SU-DHL-6 (cell line): ENCODE data around the gene LRRN3.
"Not testable (repeated sequence)": the region's sequence is repeated elsewhere in the genome, so short reads cannot be mapped to it uniquely, and the experiment has no call there.

ENCODE experiments used
- H2AFZ ChIP-seq: fragments of 200-600 bp; sonication (generic); 2 replicates; pipeline ENCODE4 v1.6.1; 2014; ENCODE audit warnings: low read depth, mild to moderate bottlenecking, moderate library complexity, mixed read lengths, antibody characterized with exemption, low read length; ENCODE audit not compliant: severe bottlenecking
- H3F3A ChIP-seq: fragments of 200-600 bp; shearing (Covaris generic); 2 replicates; pipeline ENCODE4 v1.6.0; 2016; ENCODE audit warnings: antibody characterized with exemption, mild to moderate bottlenecking; ENCODE audit not compliant: insufficient read depth
- H3K27ac ChIP-seq: fragments of 200-600 bp; sonication (generic); 2 replicates; pipeline ENCODE4 v1.5.1; 2016; ENCODE audit warnings: low read depth, mild to moderate bottlenecking, low read length, moderate library complexity, mixed read lengths
- H3K27me3 ChIP-seq: fragments of 200-600 bp; sonication (generic), shearing (Covaris generic); 2 replicates; pipeline ENCODE4 v1.6.0; 2014; ENCODE audit warnings: mild to moderate bottlenecking, low read length
- H3K36me3 ChIP-seq: fragments of 200-600 bp; sonication (generic); 2 replicates; pipeline ENCODE4 v1.6.1; 2014; ENCODE audit warnings: mild to moderate bottlenecking, low read length, mixed read lengths
- H3K4me2 ChIP-seq: fragments of 300-600, 200-600 bp; shearing (Covaris generic), sonication (generic); 2 replicates; pipeline ENCODE4 v1.6.0; 2014; ENCODE audit warnings: low read length, low read depth, mild to moderate bottlenecking; ENCODE audit not compliant: poor library complexity, severe bottlenecking
- H3K4me3 ChIP-seq: fragments of 200-600 bp; sonication (generic); 2 replicates; pipeline ENCODE4 v1.5.1; 2014; ENCODE audit warnings: antibody characterized with exemption, low read length, mild to moderate bottlenecking, mixed read lengths; ENCODE audit not compliant: insufficient read depth, poor library complexity, severe bottlenecking
- H3K79me2 ChIP-seq: fragments of 200-600 bp; sonication (generic); 2 replicates; pipeline ENCODE4 v1.6.1; 2014; ENCODE audit warnings: mild to moderate bottlenecking, low read length, moderate library complexity; ENCODE audit not compliant: insufficient read depth
- H3K9ac ChIP-seq: fragments of 200-600 bp; sonication (generic); 2 replicates; pipeline ENCODE4 v1.7.0; 2014; ENCODE audit warnings: mild to moderate bottlenecking, low read length
- H3K9me2 ChIP-seq: fragments of 200-600 bp; sonication (generic); replicated peaks from 2 replicates; pipeline ENCODE4 v1.6.1; 2014; ENCODE audit warnings: low read length; ENCODE audit not compliant: insufficient read depth
- H3K9me3 ChIP-seq: fragments of 200-600 bp; sonication (generic); 2 replicates; pipeline ENCODE4 v1.6.1; 2014; ENCODE audit warnings: low read length, mixed read lengths; ENCODE audit not compliant: insufficient read depth
- H4K20me1 ChIP-seq: fragments of 200-600 bp; sonication (generic); 2 replicates; pipeline ENCODE4 v1.6.1; 2014; ENCODE audit warnings: low read depth, mild to moderate bottlenecking, antibody characterized with exemption, low read length, moderate library complexity, mixed read lengths
- EZH2phosphoT487 ChIP-seq: fragments of 200-600 bp; sonication (generic), shearing (Covaris generic); conservative IDR thresholded peaks from 2 replicates; pipeline ENCODE4 v1.6.1; 2018; ENCODE audit warnings: mild to moderate bottlenecking, antibody characterized with exemption, low read length, moderate library complexity, mixed read lengths
- TF ChIP-seq, protein P1 (sequence below): fragments of 200-600 bp; sonication (generic); IDR thresholded peaks from one replicate; pipeline ENCODE4 v1.5.1; 2017; ENCODE audit warnings: antibody characterized with exemption, mild to moderate bottlenecking, low read length, moderate library complexity; ENCODE audit not compliant: insufficient read depth, poor library complexity, severe bottlenecking

Gene LRRN3

DNA sequence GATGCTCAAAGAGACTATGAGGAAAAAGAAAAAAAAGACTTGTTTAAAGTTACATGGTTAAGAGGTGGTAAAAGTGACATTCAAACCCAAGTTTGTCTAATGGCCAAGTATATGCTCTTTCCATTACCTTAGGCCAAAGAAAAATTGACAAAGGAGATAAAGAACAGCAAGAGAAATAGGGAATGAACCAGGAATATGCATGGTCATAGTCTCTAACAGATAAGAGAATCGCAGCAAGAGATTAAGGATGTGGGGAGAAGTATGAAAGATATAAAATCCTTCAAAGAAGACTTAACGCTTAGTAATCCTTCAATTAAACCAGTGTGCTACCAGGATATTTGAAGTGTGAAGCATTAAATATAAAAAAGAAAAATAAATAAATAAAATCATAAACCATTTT is 23.2 kb upstream of the LRRN3 start:
- Histone ChIP-seq H3K79me2 (no peaks in the 10 kb centered on the region), H4K20me1 (no peaks in the 10 kb centered on the region)

DNA sequence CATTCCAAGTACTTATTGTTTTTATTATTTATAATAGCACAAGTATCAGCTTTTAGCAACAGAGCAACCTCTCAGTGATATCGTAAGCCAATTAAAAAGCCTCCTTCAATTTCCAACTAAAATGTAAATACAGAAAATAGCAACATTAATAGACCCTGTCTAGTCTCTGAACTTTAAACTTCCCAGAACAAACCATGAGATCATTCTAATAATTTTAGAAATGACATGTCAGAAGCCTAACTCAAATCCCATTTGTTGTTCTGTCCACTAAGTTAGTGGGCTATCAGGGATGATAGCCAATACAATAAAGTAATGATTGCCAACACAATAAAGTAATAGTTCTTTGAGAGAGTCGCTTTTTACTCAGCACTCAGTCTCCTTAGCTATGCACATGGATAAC is 22.3 kb upstream of the LRRN3 start:
- Histone ChIP-seq H2AFZ (no peak overlapping the region), H3K27me3 (no peaks in the 10 kb centered on the region), H3K36me3 (no peaks in the 10 kb centered on the region), H3K9me3 (peaks cover 6% of the 10 kb centered on the region; the same call in 1 of the 2 replicates), H3F3A (no peaks in the 10 kb centered on the region), H3K9ac (no peak overlapping the region), H4K20me1 (no peaks in the 10 kb centered on the region), H3K79me2 (no peaks in the 10 kb centered on the region), H3K9me2 (no peaks in the 10 kb centered on the region), H3K27ac (no peak overlapping the region), H3K4me3 (no peak overlapping the region), H3K4me2 (no peak overlapping the region)
- TF ChIP-seq, protein P1, sequence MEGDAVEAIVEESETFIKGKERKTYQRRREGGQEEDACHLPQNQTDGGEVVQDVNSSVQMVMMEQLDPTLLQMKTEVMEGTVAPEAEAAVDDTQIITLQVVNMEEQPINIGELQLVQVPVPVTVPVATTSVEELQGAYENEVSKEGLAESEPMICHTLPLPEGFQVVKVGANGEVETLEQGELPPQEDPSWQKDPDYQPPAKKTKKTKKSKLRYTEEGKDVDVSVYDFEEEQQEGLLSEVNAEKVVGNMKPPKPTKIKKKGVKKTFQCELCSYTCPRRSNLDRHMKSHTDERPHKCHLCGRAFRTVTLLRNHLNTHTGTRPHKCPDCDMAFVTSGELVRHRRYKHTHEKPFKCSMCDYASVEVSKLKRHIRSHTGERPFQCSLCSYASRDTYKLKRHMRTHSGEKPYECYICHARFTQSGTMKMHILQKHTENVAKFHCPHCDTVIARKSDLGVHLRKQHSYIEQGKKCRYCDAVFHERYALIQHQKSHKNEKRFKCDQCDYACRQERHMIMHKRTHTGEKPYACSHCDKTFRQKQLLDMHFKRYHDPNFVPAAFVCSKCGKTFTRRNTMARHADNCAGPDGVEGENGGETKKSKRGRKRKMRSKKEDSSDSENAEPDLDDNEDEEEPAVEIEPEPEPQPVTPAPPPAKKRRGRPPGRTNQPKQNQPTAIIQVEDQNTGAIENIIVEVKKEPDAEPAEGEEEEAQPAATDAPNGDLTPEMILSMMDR = no peak
- TF ChIP-seq EZH2phosphoT487 = no peak

More for the DNA sequence above, 23.2 kb upstream of the LRRN3 start:
- H2AFZ ChIP-seq = no peak overlapping the region
- no peak overlapping the region for H3K4me3 ChIP-seq
- H3K4me2 ChIP-seq = no peak overlapping the region
- no peaks in the 10 kb centered on the region for H3K27me3 ChIP-seq
- H3K36me3 ChIP-seq = no peaks in the 10 kb centered on the region
- TF ChIP-seq EZH2phosphoT487 = no peak
- TF ChIP-seq, protein P1 = no peak
- H3K9me3 ChIP-seq = peaks cover 15% of the 10 kb centered on the region; the same call in 1 of the 2 replicates
- H3K9ac ChIP-seq = no peak overlapping the region
- H3F3A ChIP-seq = no peaks in the 10 kb centered on the region
- no peak overlapping the region for H3K27ac ChIP-seq
- no peaks in the 10 kb centered on the region for H3K9me2 ChIP-seq

DNA sequence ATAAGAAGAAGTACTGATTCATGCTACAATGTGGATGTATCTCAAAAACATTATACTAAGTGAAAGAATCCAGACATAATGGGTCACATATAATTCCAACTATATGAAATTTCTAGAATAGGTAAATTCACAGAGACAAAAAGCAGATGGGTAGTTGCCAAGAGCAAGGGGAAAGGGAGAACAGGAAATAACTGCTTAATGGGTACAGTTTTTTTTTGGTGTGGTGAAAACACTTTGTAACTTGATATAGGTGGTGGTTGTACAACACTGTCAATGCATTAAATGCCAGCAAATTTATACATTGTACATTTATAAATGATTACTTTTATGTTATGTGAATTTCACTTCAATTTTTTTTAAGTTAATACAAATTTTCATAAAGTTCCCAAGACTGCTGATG is 19.4 kb upstream of the LRRN3 start:
- no peak overlapping the region for H3K9ac ChIP-seq

DNA sequence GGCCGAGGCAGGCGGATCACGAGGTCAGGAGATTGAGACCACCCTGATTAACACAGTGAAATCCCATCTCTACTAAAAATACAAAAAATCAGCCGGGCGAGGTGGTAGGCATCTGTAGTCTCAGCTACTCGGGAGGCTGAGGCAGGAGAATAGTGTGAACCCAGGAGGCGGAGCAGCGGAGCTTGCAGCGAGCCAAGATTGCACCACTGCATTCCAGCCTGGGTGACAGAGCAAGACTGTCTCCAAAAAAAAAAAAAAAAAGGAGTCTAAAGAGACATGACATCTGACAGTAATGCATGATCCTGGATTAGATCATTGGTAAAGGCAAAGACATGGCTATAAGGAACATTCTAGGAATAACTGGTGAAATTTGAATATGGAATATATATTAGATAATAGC is 18.3 kb upstream of the LRRN3 start:
- H3K4me2 ChIP-seq, H3K9ac ChIP-seq: not testable (repeated sequence)

More for the DNA sequence above, 19.4 kb upstream of the LRRN3 start:
- Histone ChIP-seq H3K36me3 (no peaks in the 10 kb centered on the region), H3K27ac (no peak overlapping the region), H3K4me2 (no peak overlapping the region), H3F3A (no peaks in the 10 kb centered on the region), H2AFZ (no peak overlapping the region), H3K9me2 (no peaks in the 10 kb centered on the region), H3K9me3 (no peaks in the 10 kb centered on the region), H4K20me1 (no peaks in the 10 kb centered on the region), H3K79me2 (no peaks in the 10 kb centered on the region), H3K4me3 (no peak overlapping the region), H3K27me3 (no peaks in the 10 kb centered on the region)
- TF ChIP-seq EZH2phosphoT487 = no peak
- TF ChIP-seq, protein P1 = no peak

More for the DNA sequence above, 18.3 kb upstream of the LRRN3 start:
- not testable (repeated sequence) for H3K9me3 ChIP-seq, H4K20me1 ChIP-seq, H3K9me2 ChIP-seq, H2AFZ ChIP-seq, H3K27me3 ChIP-seq, H3K79me2 ChIP-seq, H3K36me3 ChIP-seq, H3F3A ChIP-seq, H3K27ac ChIP-seq, H3K4me3 ChIP-seq
